HCT116 (cell line): ENCODE results near the gene ATP8A2. TPM values are rescaled to one million over a fixed set of nuclear protein-coding genes. Genes with fewer than 3 reads are reported as not detected.

Experiments
- ATAC-seq: fragments of 200-7000 bp; cut with Tn5 transposase; 2 replicates; pipeline ENCODE4 v1.9.1; 2020; ENCODE audit warnings: mild to moderate bottlenecking, moderate library complexity
- BruUV-seq: library from RNA; stranded (reverse); fragments of 400-500 nt; replicated peaks from 2 replicates; lab custom pipeline; 2021; lab: Mats Ljungman, UMichigan
- CTCF ChIA-PET: fragments of 300-600 bp; sonication (Branson Sonifier 250); formaldehyde crosslinking; loops from one replicate; lab custom pipeline; 2021; ENCODE audit warnings: antibody characterized with exemption; lab: Charles Lee
- POLR2A ChIA-PET: fragments of 300-600, 350-600 bp; sonication (Branson Sonifier 250); formaldehyde crosslinking; loops from one replicate; lab custom pipeline; 2021; ENCODE audit warnings: antibody characterized with exemption; lab: Charles Lee
- RAD21 ChIA-PET, 2 experiments: fragments of 300-600 bp; sonication (Branson Sonifier 250); formaldehyde crosslinking; loops; one replicate each; lab custom pipeline; 2023; ENCODE audit warnings: low total read pairs in 2 of 2; ENCODE audit not compliant: uncharacterized antibody in 2 of 2, unreplicated experiment in 2 of 2, low non-redundant PET in 1 of 2; lab: Charles Lee
- DNase-seq: peaks from one replicate; pipeline ENCODE4 v3.0.0-alpha.2; 2010; ENCODE audit warnings: low read depth, low spot score
- H2AFZ ChIP-seq: fragments of 200-600 bp; shearing (Covaris generic), sonication (generic); 2 replicates; pipeline ENCODE4 v1.6.1; 2017; ENCODE audit warnings: low read depth, mixed run types, mixed read lengths, antibody characterized with exemption, low read length; ENCODE audit not compliant: poor library complexity, severe bottlenecking
- H3K27ac ChIP-seq: 2 replicates; pipeline ENCODE4 v1.5.1; 2012; ENCODE audit warnings: low read depth, low read length
- H3K27me3 ChIP-seq: fragments of 200-600 bp; sonication (generic); 2 replicates; pipeline ENCODE4 v1.6.1; 2016; ENCODE audit warnings: mixed run types, low read length, mixed read lengths; ENCODE audit not compliant: insufficient read depth
- H3K36me3 ChIP-seq, 2 experiments: fragments of 200-500 bp in 1 of 2; fragments of 200-600 bp in 1 of 2; sonication (Bioruptor generic) in 1 of 2; sonication (generic) in 1 of 2; 2 replicates each; pipeline versions ENCODE4 v1.5.1 to v1.6.1; 2014 to 2016; ENCODE audit warnings: low read length in 2 of 2, inconsistent platforms in 1 of 2, mixed read lengths in 1 of 2, mixed run types in 1 of 2; ENCODE audit not compliant: insufficient read depth in 2 of 2, control insufficient read depth in 1 of 2
- H3K4me1 ChIP-seq, 2 experiments: fragments of 200-600 bp in 1 of 2; sonication (generic) in 1 of 2; 2 replicates each; pipeline versions ENCODE4 v1.5.1 to v1.6.1; 2012 to 2017; ENCODE audit warnings: low read length in 2 of 2, inconsistent platforms in 1 of 2, mild to moderate bottlenecking in 1 of 2, mixed read lengths in 1 of 2, mixed run types in 1 of 2, moderate library complexity in 1 of 2; ENCODE audit not compliant: insufficient read depth in 2 of 2, control insufficient read depth in 1 of 2
- H3K4me2 ChIP-seq: fragments of 200-600 bp; sonication (generic); 2 replicates; pipeline ENCODE4 v1.6.1; 2017; ENCODE audit warnings: mixed run types, low read length, mixed read lengths
- H3K4me3 ChIP-seq, 2 experiments: fragments of 200-600 bp in 1 of 2; sonication (generic) in 1 of 2; replicated peaks in 1 of 2; 2 replicates each; pipeline ENCODE4 v1.5.1; 2011 to 2016; ENCODE audit warnings: low read length in 2 of 2, control low read depth in 1 of 2, low read depth in 1 of 2, mild to moderate bottlenecking in 1 of 2, mixed read lengths in 1 of 2, mixed run types in 1 of 2
- H3K79me2 ChIP-seq: fragments of 200-600 bp; sonication (generic); 2 replicates; pipeline ENCODE4 v1.6.1; 2017; ENCODE audit warnings: mild to moderate bottlenecking, mixed run types, low read length, moderate library complexity, mixed read lengths; ENCODE audit not compliant: insufficient read depth
- H3K9ac ChIP-seq: fragments of 200-600 bp; sonication (generic); 2 replicates; pipeline ENCODE4 v1.6.1; 2016; ENCODE audit warnings: low read length, mixed read lengths
- H3K9me2 ChIP-seq: fragments of 200-600 bp; sonication (generic), shearing (Covaris generic); 2 replicates; pipeline ENCODE4 v1.6.1; 2017; ENCODE audit warnings: mixed run types, mild to moderate bottlenecking, moderate library complexity; ENCODE audit not compliant: insufficient read depth
- H3K9me3 ChIP-seq, 2 experiments: fragments of 200-500 bp in 1 of 2; fragments of 200-600 bp in 1 of 2; sonication (Bioruptor generic) in 1 of 2; sonication (generic) in 1 of 2; 2 replicates each; pipeline ENCODE4 v1.6.1; 2014 to 2017; ENCODE audit warnings: low read length in 2 of 2, mixed read lengths in 2 of 2, inconsistent platforms in 1 of 2, low read depth in 1 of 2, mild to moderate bottlenecking in 1 of 2, mixed run types in 1 of 2, moderate library complexity in 1 of 2; ENCODE audit not compliant: control insufficient read depth in 1 of 2, insufficient read depth in 1 of 2
- H4K20me1 ChIP-seq: fragments of 200-600 bp; sonication (generic), shearing (Covaris generic); 2 replicates; pipeline ENCODE4 v1.6.1; 2017; ENCODE audit warnings: mixed run types, mild to moderate bottlenecking, moderate library complexity; ENCODE audit not compliant: insufficient read depth
- CBX3 ChIP-seq: IDR thresholded peaks from 2 replicates; pipeline ENCODE4 v1.6.1; 2012; ENCODE audit warnings: low read depth
- EGR1 ChIP-seq: IDR thresholded peaks from 2 replicates; pipeline ENCODE4 v1.6.1; 2012; ENCODE audit warnings: low read depth
- ELF1 ChIP-seq: IDR thresholded peaks from 2 replicates; pipeline ENCODE4 v1.6.1; 2012; ENCODE audit warnings: low read depth, borderline replicate concordance
- JUND ChIP-seq: IDR thresholded peaks from 2 replicates; pipeline ENCODE4 v1.6.1; 2012
- POLR2A ChIP-seq: IDR thresholded peaks from 2 replicates; pipeline ENCODE4 v1.7.0; 2011; ENCODE audit warnings: borderline replicate concordance; ENCODE audit not compliant: insufficient read depth, insufficient read length; ENCODE audit errors: extremely low read depth
- POLR2AphosphoS5 ChIP-seq: IDR thresholded peaks from 2 replicates; pipeline ENCODE4 v1.6.1; 2011; ENCODE audit warnings: mild to moderate bottlenecking, low read depth, low read length, moderate library complexity
- SP1 ChIP-seq: IDR thresholded peaks from 2 replicates; pipeline ENCODE4 v1.6.1; 2012; ENCODE audit warnings: low read depth
- SRF ChIP-seq: IDR thresholded peaks from 2 replicates; pipeline ENCODE4 v1.6.1; 2012; ENCODE audit warnings: low read depth
- TCF7L2 ChIP-seq: IDR thresholded peaks from 2 replicates; pipeline ENCODE4 v1.7.0; 2011; ENCODE audit warnings: borderline replicate concordance, inconsistent platforms; ENCODE audit not compliant: insufficient read depth, insufficient read length; ENCODE audit errors: extremely low read depth
- YY1 ChIP-seq: IDR thresholded peaks from 2 replicates; pipeline ENCODE4 v1.6.1; 2011; ENCODE audit warnings: low read length, low read depth, moderate library complexity, mild to moderate bottlenecking; ENCODE audit not compliant: insufficient replicate concordance; ENCODE audit errors: extremely low read depth
- ZFX ChIP-seq: fragments of 450-650 bp; IDR thresholded peaks from 2 replicates; pipeline ENCODE4 v1.6.1; 2017
- ZNF274 ChIP-seq: fragments of 200-500 bp; sonication (Bioruptor generic); IDR thresholded peaks from 2 replicates; pipeline ENCODE4 v1.6.1; 2014; ENCODE audit warnings: mild to moderate bottlenecking, low read depth, low read length, inconsistent platforms
- intact Hi-C: fragments of 100-400 bp; cut with micrococcal nuclease; formaldehyde crosslinking; loops from 2 replicates; pipeline ENCODE4 v1.10.0; 2022
- total RNA-seq: library from RNA; stranded (reverse); gene quantifications from one replicate; pipeline ENCODE4 v1.2.1, GENCODE V29; 2021; ENCODE audit not compliant: unreplicated experiment
- TF ChIP-seq, protein P1 (sequence below), 3 experiments: fragments of 200-600 bp in 1 of 3; sonication (generic) in 1 of 3; IDR thresholded peaks in 2 of 3; conservative IDR thresholded peaks in 1 of 3; 2 replicates each; pipeline ENCODE4 v1.5.1; 2012 to 2017; ENCODE audit warnings: low read depth in 2 of 3, low read length in 2 of 3, antibody characterized with exemption in 1 of 3, borderline replicate concordance in 1 of 3, control low read depth in 1 of 3, mild to moderate bottlenecking in 1 of 3, mixed read lengths in 1 of 3, mixed run types in 1 of 3, moderate library complexity in 1 of 3; ENCODE audit not compliant: insufficient read depth in 1 of 3

The ATP8A2 gene
- total RNA-seq, 1 experiment from 2014 or later, result not detected

GRCh38 chr13:25683056-25683455 is 311.3 kb downstream of the ATP8A2 start:
- BruUV-seq, result no TSS peak
- Histone ChIP-seq H3K9me3 (no peaks in the 10 kb centered on the region), H3K4me2 (no peak overlapping the region), H3K36me3 (no peaks in the 10 kb centered on the region), H3K79me2 (no peaks in the 10 kb centered on the region), H4K20me1 (no peaks in the 10 kb centered on the region), H3K4me1 (no peaks in the 10 kb centered on the region), H3K27me3 (peaks cover 20% of the 10 kb centered on the region; the same call in 1 of the 2 replicates), H2AFZ (no peak overlapping the region), H3K9ac (no peak overlapping the region), H3K9me2 (no peaks in the 10 kb centered on the region), H3K4me3 (no peak overlapping the region), H3K27ac (no peak overlapping the region)
- CTCF ChIA-PET, result no interaction called here
- ATAC-seq (no peak), DNase-seq (no peak)
- intact Hi-C loops, result no loop called here
- TF ChIP-seq ELF1 (no peak), ZNF274 (no peak), EGR1 (no peak), POLR2AphosphoS5 (no peak), SP1 (no peak), ZFX (no peak), TCF7L2 (no peak), SRF (no peak), POLR2A (no peak), YY1 (no peak), JUND (no peak), CBX3 (no peak)
- TF ChIP-seq, protein P1, sequence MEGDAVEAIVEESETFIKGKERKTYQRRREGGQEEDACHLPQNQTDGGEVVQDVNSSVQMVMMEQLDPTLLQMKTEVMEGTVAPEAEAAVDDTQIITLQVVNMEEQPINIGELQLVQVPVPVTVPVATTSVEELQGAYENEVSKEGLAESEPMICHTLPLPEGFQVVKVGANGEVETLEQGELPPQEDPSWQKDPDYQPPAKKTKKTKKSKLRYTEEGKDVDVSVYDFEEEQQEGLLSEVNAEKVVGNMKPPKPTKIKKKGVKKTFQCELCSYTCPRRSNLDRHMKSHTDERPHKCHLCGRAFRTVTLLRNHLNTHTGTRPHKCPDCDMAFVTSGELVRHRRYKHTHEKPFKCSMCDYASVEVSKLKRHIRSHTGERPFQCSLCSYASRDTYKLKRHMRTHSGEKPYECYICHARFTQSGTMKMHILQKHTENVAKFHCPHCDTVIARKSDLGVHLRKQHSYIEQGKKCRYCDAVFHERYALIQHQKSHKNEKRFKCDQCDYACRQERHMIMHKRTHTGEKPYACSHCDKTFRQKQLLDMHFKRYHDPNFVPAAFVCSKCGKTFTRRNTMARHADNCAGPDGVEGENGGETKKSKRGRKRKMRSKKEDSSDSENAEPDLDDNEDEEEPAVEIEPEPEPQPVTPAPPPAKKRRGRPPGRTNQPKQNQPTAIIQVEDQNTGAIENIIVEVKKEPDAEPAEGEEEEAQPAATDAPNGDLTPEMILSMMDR (IDR thresholded peaks at IDR 0.05 in 2 of 3, conservative IDR thresholded peaks at IDR 0.05 in 1 of 3; ENCODE audit: borderline replicate concordance in 1 of 3, insufficient read depth in 1 of 3, low read depth in 2 of 3, low read length in 2 of 3), result no peak
- POLR2A ChIA-PET, result no interaction called here
- RAD21 ChIA-PET, result no interaction called here
